ENCODE results near the gene ACTA2. TPM values are rescaled to one million over a fixed set of nuclear protein-coding genes. Genes with fewer than 3 reads are reported as not detected.

ACTA2 gene
- total RNA-seq, 1 donor from 2014 or later = 42.4 TPM

GRCh38 chr10:88899886-88900285 lies 52.7 kb downstream of the ACTA2 start:
- TF ChIP-seq, protein P1, sequence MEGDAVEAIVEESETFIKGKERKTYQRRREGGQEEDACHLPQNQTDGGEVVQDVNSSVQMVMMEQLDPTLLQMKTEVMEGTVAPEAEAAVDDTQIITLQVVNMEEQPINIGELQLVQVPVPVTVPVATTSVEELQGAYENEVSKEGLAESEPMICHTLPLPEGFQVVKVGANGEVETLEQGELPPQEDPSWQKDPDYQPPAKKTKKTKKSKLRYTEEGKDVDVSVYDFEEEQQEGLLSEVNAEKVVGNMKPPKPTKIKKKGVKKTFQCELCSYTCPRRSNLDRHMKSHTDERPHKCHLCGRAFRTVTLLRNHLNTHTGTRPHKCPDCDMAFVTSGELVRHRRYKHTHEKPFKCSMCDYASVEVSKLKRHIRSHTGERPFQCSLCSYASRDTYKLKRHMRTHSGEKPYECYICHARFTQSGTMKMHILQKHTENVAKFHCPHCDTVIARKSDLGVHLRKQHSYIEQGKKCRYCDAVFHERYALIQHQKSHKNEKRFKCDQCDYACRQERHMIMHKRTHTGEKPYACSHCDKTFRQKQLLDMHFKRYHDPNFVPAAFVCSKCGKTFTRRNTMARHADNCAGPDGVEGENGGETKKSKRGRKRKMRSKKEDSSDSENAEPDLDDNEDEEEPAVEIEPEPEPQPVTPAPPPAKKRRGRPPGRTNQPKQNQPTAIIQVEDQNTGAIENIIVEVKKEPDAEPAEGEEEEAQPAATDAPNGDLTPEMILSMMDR (conservative IDR thresholded peaks at IDR 0.05; ENCODE audit: low read depth, low read length) = no peak
- no peak for DNase-seq (ENCODE audit: low read depth)
- no peak overlapping the region for H3K4me3 ChIP-seq (ENCODE audit: low read depth, low read length)

DNA sequence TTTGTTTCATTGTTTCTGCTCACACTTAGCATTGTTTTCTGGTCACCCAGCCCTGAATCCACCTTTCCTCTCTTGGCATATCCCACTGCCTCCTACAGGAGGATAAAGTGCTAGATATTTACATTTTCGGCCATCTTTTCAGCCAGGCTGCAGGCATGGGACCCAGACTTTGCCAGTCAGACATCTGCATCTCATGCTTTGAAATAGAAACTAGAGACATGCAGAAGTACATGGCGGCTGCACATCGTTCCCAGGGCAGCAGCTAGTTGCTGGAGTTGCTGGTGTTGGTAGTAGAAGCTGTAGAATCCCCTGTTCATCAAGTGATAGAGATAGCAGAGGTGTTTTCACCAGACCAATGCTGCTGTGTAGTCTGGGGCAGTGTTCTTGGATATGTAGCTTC lies 53.8 kb downstream of the ACTA2 start:
- no peak for DNase-seq (ENCODE audit: low read depth)
- H3K4me3 ChIP-seq (ENCODE audit: low read depth, low read length) = no peak overlapping the region
- TF ChIP-seq, protein P1 (conservative IDR thresholded peaks at IDR 0.05; ENCODE audit: low read depth, low read length) = no peak

- no peak overlapping the region for H3K4me3 ChIP-seq (ENCODE audit: low read depth, low read length)
- TF ChIP-seq, protein P1 (conservative IDR thresholded peaks at IDR 0.05; ENCODE audit: low read depth, low read length) = no peak
- DNase-seq (ENCODE audit: low read depth) = no peak
Measured at GRCh38 chr10:88896994-88897853, 55.3 kb downstream of the ACTA2 start.

DNA sequence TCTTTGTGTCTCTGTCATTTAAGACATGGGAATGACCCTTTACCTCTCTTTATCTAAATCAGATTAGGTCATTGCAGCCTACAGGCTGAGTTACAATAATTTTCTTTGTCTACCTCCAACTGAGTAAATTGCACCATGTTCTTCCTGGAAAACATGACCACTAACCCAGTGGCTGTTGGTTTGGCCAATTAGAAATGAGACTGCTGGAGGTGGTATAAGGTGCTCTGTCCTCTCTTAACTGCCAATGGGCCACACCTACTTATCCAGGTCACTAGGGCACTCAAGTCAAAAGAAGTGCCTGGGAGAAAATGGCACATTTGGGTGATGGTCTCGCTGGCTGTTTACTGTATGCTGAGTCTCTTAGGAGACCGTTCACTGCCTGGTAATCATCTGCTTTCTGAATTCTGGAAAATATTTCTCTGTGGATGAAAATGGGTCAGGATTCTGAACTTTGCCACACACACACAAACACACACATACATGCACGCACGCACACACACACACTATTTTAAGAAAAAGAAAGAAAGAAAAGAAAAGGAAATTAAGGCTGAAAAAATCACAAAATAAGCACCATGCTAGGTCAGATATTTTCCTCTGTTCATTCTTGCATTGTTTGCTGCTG lies 56.1 kb downstream of the ACTA2 start:
- TF ChIP-seq, protein P1 (conservative IDR thresholded peaks at IDR 0.05; ENCODE audit: low read depth, low read length) = no peak
- DNase-seq (ENCODE audit: low read depth) = no peak

DNA sequence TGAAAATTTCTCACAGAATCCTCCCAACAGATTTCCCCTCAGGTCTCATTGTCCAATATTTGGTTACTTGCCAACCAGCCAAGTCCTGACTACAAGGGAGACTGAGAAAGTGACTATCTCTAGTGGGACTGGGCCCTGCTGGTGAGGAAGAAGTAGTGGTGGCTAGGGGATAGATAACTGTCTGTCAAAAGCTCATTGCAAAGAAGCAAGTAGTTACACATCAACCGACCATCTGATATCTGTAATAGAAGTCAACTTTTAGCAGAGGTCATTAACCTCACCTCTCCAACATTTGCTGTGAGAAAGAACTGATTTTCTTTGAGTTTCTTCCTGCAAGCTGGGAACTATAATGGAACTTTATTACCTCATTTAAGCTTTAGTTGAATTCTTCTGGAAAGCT lies 57.3 kb downstream of the ACTA2 start:
- no peak for DNase-seq (ENCODE audit: low read depth)

More for the DNA sequence above, 56.1 kb downstream of the ACTA2 start:
- H3K4me3 ChIP-seq (ENCODE audit: low read depth, low read length) = no peak overlapping the region

GRCh38 chr10:88893611-88894010 lies 59.0 kb downstream of the ACTA2 start:
- H3K4me3 ChIP-seq (ENCODE audit: low read depth, low read length) = no peak overlapping the region
- no peak for DNase-seq (ENCODE audit: low read depth)
- TF ChIP-seq, protein P1 (conservative IDR thresholded peaks at IDR 0.05; ENCODE audit: low read depth, low read length) = no peak

More for the DNA sequence above, 57.3 kb downstream of the ACTA2 start:
- H3K4me3 ChIP-seq (ENCODE audit: low read depth, low read length) = no peak overlapping the region
- TF ChIP-seq, protein P1 (conservative IDR thresholded peaks at IDR 0.05; ENCODE audit: low read depth, low read length) = no peak

All from epithelial cell of proximal tubule (primary cell).